Neutrophil (primary cell): ENCODE measurements around the gene A2M.

Source experiments
- H3K27ac ChIP-seq: fragments of 200-600 bp; sonication (generic); 2 replicates; pipeline ENCODE4 v1.5.1; 2016; ENCODE audit warnings: mild to moderate bottlenecking, moderate library complexity
- H3K27me3 ChIP-seq: fragments of 200-600 bp; sonication (generic); 2 replicates; pipeline ENCODE4 v1.6.0; 2016; ENCODE audit warnings: mild to moderate bottlenecking
- H3K36me3 ChIP-seq: fragments of 200-600 bp; sonication (generic); 2 replicates; pipeline ENCODE4 v1.5.1; 2017
- H3K4me1 ChIP-seq, 2 experiments: fragments of 200-600 bp in 1 of 2; sonication (generic) in 1 of 2; 1 replicate in 1 of 2; 2 replicates in 1 of 2; pipeline versions ENCODE4 v1.5.1 to v1.6.1; 2013 to 2016; ENCODE audit warnings: low read depth in 1 of 2, low read length in 1 of 2, mild to moderate bottlenecking in 1 of 2, moderate library complexity in 1 of 2; ENCODE audit not compliant: control insufficient read depth in 1 of 2, insufficient read depth in 1 of 2
- H3K4me3 ChIP-seq, 2 experiments: fragments of 200-600 bp in 1 of 2; sonication (generic) in 1 of 2; 1 replicate in 1 of 2; 2 replicates in 1 of 2; pipeline ENCODE4 v1.5.1; 2013 to 2016; ENCODE audit warnings: low read depth in 1 of 2, low read length in 1 of 2, mild to moderate bottlenecking in 1 of 2, moderate library complexity in 1 of 2
- H3K9me3 ChIP-seq: fragments of 200-600 bp; sonication (generic); 2 replicates; pipeline ENCODE4 v1.5.1; 2016
- TF ChIP-seq, protein P1 (sequence below): fragments of 200-600 bp; sonication (generic); IDR thresholded peaks from 2 replicates; pipeline ENCODE4 v1.5.1; 2016; ENCODE audit warnings: antibody characterized with exemption

The A2M gene

DNA sequence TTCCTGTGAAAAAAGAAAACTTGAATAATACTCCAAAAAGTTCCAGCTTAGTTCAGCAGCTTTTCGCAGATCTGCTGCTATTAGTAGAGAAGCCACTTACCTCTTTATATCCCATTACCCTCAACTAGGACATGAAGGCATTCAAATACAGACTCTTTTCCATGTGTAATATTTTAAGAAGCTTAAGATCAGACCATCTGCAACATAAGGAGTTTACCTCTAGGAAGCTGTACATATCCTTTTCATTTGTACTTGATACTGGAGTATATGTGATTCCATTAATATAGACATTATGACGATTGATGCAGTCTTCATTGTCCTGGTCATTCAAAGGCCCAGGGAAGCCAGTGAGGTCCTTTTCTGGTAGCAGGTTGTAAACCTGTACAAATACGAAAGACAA is 20.4 kb downstream of the A2M start:
- H3K9me3 ChIP-seq = no peaks in the 10 kb centered on the region
- TF ChIP-seq, protein P1, sequence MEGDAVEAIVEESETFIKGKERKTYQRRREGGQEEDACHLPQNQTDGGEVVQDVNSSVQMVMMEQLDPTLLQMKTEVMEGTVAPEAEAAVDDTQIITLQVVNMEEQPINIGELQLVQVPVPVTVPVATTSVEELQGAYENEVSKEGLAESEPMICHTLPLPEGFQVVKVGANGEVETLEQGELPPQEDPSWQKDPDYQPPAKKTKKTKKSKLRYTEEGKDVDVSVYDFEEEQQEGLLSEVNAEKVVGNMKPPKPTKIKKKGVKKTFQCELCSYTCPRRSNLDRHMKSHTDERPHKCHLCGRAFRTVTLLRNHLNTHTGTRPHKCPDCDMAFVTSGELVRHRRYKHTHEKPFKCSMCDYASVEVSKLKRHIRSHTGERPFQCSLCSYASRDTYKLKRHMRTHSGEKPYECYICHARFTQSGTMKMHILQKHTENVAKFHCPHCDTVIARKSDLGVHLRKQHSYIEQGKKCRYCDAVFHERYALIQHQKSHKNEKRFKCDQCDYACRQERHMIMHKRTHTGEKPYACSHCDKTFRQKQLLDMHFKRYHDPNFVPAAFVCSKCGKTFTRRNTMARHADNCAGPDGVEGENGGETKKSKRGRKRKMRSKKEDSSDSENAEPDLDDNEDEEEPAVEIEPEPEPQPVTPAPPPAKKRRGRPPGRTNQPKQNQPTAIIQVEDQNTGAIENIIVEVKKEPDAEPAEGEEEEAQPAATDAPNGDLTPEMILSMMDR = no peak

DNA sequence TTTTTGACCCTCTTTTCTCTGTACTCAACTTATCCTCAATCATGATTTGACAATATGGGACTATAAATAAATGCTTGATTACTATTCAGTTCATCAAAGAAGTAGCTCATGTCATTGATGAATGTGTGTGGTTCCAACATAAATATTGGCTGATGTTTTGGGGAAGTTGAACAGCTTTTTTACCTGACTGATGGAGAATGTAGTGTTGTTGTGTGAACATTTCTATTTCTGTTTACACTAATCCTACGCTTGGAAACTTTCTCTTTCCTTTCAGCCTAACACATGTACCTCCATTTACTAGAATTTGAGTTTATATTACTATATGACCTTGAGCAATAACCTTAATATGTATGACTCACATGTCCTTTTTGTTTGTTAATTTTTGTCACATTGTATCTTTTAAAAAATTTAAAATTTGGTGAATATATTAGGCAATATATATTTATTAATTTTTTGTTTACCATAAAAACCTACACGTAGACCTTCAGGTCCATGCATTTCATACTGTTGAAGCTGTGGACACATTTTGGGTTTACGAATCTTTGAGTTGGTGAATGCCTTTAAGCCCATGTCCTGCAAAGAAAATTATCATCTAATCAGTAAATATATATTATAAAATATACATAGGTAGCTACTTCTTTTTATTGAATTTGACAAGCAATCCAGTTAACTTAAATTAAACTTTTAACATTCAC is 21.1 kb downstream of the A2M start:
- H3K9me3 ChIP-seq = no peaks in the 10 kb centered on the region
- H3K27me3 ChIP-seq = no peaks in the 10 kb centered on the region
- no peak overlapping the region for H3K27ac ChIP-seq
- no peaks in the 10 kb centered on the region for H3K36me3 ChIP-seq
- no peak overlapping the region for H3K4me3 ChIP-seq
- peaks cover 0 to 8% of the 10 kb centered on the region in 2 experiments for H3K4me1 ChIP-seq
- TF ChIP-seq, protein P1 = no peak

More for the DNA sequence above, 20.4 kb downstream of the A2M start:
- no peaks in the 10 kb centered on the region for H3K27me3 ChIP-seq
- no peaks in the 10 kb centered on the region for H3K36me3 ChIP-seq
- H3K4me1 ChIP-seq = peaks cover 0 to 8% of the 10 kb centered on the region in 2 experiments
- H3K27ac ChIP-seq = no peak overlapping the region
- no peak overlapping the region for H3K4me3 ChIP-seq

- Histone ChIP-seq H3K4me3 (no peak overlapping the region), H3K36me3 (no peaks in the 10 kb centered on the region), H3K4me1 (peaks cover 0 to 8% of the 10 kb centered on the region in 2 experiments), H3K27ac (no peak overlapping the region), H3K9me3 (no peaks in the 10 kb centered on the region), H3K27me3 (no peaks in the 10 kb centered on the region)
- TF ChIP-seq, protein P1 = no peak
Measured at GRCh38 chr12:9091891-9092598, 23.7 kb downstream of the A2M start.

DNA sequence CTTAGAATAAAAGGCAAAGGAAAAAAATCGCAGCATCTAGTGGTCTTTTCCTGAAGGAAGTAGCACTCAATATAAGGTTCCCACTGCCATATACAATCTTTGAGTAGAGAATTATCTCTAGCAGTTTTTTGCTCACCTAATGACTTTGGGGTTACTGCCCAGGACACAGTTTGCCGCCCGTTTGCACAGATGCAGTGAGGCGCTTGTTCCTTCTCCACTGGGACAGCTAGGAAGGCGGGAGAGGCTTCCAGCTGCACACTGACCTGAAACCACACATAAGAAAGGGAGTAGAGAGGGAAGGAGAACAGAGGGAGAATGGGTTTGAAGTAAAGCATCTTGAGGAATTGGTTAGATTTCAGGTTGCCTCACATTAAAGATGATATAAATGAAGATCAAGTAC is 25.5 kb downstream of the A2M start:
- Histone ChIP-seq H3K27me3 (no peaks in the 10 kb centered on the region), H3K36me3 (no peaks in the 10 kb centered on the region), H3K4me1 (no peaks in the 10 kb centered on the region), H3K4me3 (no peak overlapping the region), H3K27ac (no peak overlapping the region), H3K9me3 (no peaks in the 10 kb centered on the region)
- TF ChIP-seq, protein P1 = no peak

DNA sequence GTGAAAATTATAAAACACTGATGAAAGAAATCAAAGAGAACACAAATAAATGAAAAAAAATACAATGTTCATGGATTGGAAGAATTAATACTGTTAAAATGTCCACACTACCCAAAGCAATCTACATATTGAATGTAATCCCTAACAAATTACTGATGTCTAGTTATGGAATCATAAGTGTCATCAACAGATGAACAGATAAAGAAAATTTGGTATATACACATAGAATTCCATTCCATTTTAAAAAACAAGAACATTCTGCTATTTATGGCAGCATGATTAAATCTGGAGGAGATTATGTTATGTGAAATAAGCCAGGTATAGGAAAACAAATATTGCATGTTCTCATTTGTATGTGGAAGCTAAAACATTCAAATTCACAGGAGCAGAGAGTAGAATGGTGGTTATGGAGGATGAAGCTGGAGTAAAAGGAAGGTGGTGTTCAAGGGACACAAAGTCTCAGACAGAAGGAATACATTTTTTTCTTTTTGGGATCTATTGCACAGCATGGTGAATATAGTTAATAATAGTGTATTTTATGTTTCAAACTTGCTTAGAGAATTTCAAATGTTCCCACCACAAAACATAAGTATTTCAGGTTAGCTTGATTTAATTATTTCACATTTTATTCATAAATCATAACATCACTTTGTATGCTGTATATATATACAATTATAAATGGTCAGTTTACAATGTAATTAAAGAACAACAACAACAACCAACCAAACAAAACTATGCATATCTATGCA is 28.5 kb downstream of the A2M start:
- TF ChIP-seq, protein P1 = no peak
- Histone ChIP-seq H3K4me1 (no peaks in the 10 kb centered on the region), H3K27me3 (no peaks in the 10 kb centered on the region), H3K36me3 (no peaks in the 10 kb centered on the region), H3K27ac (no peak overlapping the region), H3K4me3 (no peak overlapping the region), H3K9me3 (no peaks in the 10 kb centered on the region)
